K562 (cell line): ENCODE measurements around the gene CYYR1. TPM values are rescaled to one million over a fixed set of nuclear protein-coding genes. Genes with fewer than 3 reads are reported as not detected.

ENCODE experiments used
- ATAC-seq: fragments of 200-7000 bp; cut with Tn5 transposase; 3 replicates; pipeline ENCODE4 v1.9.1; 2020; ENCODE audit warnings: moderate library complexity
- BruUV-seq: library from RNA; stranded (reverse); fragments of 400-500 nt; replicated peaks from 2 replicates; lab custom pipeline; 2021; lab: Mats Ljungman, UMichigan
- CTCF ChIA-PET: fragments of 300-600 bp; formaldehyde crosslinking; extraction: SDS; loops from one replicate; lab custom pipeline; 2021; ENCODE audit warnings: low intra/inter-chr PET ratio; lab: Yijun Ruan, JAX
- POLR2A ChIA-PET: fragments of 300-600, 350-650 bp; sonication (Branson Sonifier 250); formaldehyde crosslinking; extraction: SDS; loops from one replicate; lab custom pipeline; 2021; ENCODE audit warnings: antibody characterized with exemption, inconsistent platforms; lab: Yijun Ruan, JAX
- DNase-seq, 4 experiments: peaks; one replicate each; pipeline versions ENCODE4 v3.0.0 to v3.0.0-alpha.2; 2011 to 2018; ENCODE audit warnings: low spot score in 3 of 4, mixed read lengths in 3 of 4; ENCODE audit errors: extremely low read depth in 1 of 4
- FAIRE-seq: peaks from 2 replicates; lab custom pipeline; 2011; peaks lifted over from hg19 to GRCh38; lab: Jason Lieb, UNC
- H2AFZ ChIP-seq: 2 replicates; pipeline ENCODE4 v1.6.0; 2011; ENCODE audit warnings: low read depth, low read length, control low read depth, inconsistent platforms
- H3K27ac ChIP-seq: fragments of 200-600 bp; 3 replicates; pipeline ENCODE4 v1.8.0; 2011; ENCODE audit warnings: low read depth, mild to moderate bottlenecking, control low read depth, inconsistent platforms, low read length, moderate library complexity, mixed read lengths; ENCODE audit errors: extremely low read depth
- H3K27me3 ChIP-seq, 2 experiments: fragments of 300-600 bp in 1 of 2; 2 replicates in 1 of 2; 3 replicates in 1 of 2; pipeline versions ENCODE4 v1.6.0 to v1.8.0; 2011; ENCODE audit warnings: inconsistent platforms in 2 of 2, low read length in 2 of 2, mild to moderate bottlenecking in 1 of 2, mixed read lengths in 1 of 2, moderate library complexity in 1 of 2; ENCODE audit not compliant: control insufficient read depth in 2 of 2, insufficient read depth in 2 of 2
- H3K36me3 ChIP-seq: fragments of 300-600 bp; 3 replicates; pipeline ENCODE4 v1.8.0; 2011; ENCODE audit warnings: mild to moderate bottlenecking, low read length, inconsistent platforms; ENCODE audit not compliant: control insufficient read depth, insufficient read depth
- H3K4me1 ChIP-seq, 2 experiments: fragments of 200-600 bp in 1 of 2; replicated peaks in 1 of 2; 2 replicates in 1 of 2; 3 replicates in 1 of 2; pipeline versions ENCODE4 v1.5.1 to v1.8.0; 2011; ENCODE audit warnings: inconsistent platforms in 2 of 2, low read length in 2 of 2, mild to moderate bottlenecking in 1 of 2, mixed read lengths in 1 of 2, moderate library complexity in 1 of 2; ENCODE audit not compliant: control insufficient read depth in 2 of 2, insufficient read depth in 2 of 2
- H3K4me2 ChIP-seq: 2 replicates; pipeline ENCODE4 v1.6.1; 2011; ENCODE audit warnings: low read length, control low read depth, inconsistent platforms, mixed read lengths; ENCODE audit not compliant: insufficient read depth
- H3K4me3 ChIP-seq: fragments of 200-600 bp; sonication (generic), shearing (Covaris generic); 2 replicates; pipeline ENCODE4 v1.5.1; 2016; ENCODE audit warnings: control low read depth, inconsistent platforms
- H3K79me2 ChIP-seq: fragments of 200-600 bp; 3 replicates; pipeline ENCODE4 v1.8.0; 2011; ENCODE audit warnings: low read length, inconsistent platforms; ENCODE audit not compliant: control insufficient read depth, insufficient read depth
- H3K9ac ChIP-seq, 2 experiments: 2 replicates each; pipeline versions ENCODE4 v1.6.0 to v1.6.1; 2011; ENCODE audit warnings: low read depth in 2 of 2, low read length in 2 of 2, control low read depth in 1 of 2, inconsistent platforms in 1 of 2, mild to moderate bottlenecking in 1 of 2, mixed read lengths in 1 of 2; ENCODE audit not compliant: insufficient read depth in 1 of 2
- H3K9me1 ChIP-seq: one replicate; pipeline ENCODE4 v1.6.0; 2011; ENCODE audit warnings: inconsistent platforms, mild to moderate bottlenecking, low read length, moderate library complexity; ENCODE audit not compliant: control insufficient read depth, insufficient read depth
- H3K9me3 ChIP-seq: replicated peaks from 2 replicates; pipeline ENCODE4 v1.5.1; 2011; ENCODE audit warnings: low read depth, low read length, inconsistent platforms; ENCODE audit not compliant: control insufficient read depth, insufficient read depth
- H4K20me1 ChIP-seq: replicated peaks from 2 replicates; pipeline ENCODE4 v1.6.1; 2011; ENCODE audit warnings: low read length, inconsistent platforms, mixed read lengths; ENCODE audit not compliant: control insufficient read depth, insufficient read depth
- CBFA2T3 ChIP-seq: fragments of 450-650 bp; IDR thresholded peaks from 2 replicates; pipeline ENCODE4 v1.6.1; 2017
- CLOCK ChIP-seq: fragments of 250-450 bp; sonication (Bioruptor Pico); IDR thresholded peaks from 2 replicates; pipeline ENCODE4 v1.4.0; 2020; ENCODE audit warnings: mild to moderate bottlenecking, moderate library complexity, borderline replicate concordance
- FUS ChIP-seq: fragments of 200-400 bp; formaldehyde crosslinking; optimal IDR thresholded peaks from 2 replicates; pipeline ENCODE3; 2017; ENCODE audit warnings: low read depth, low read length
- GABPB2 ChIP-seq: fragments of 250-450 bp; sonication (Bioruptor Pico); conservative IDR thresholded peaks from 2 replicates; pipeline ENCODE4 v1.5.1; 2021; ENCODE audit warnings: mild to moderate bottlenecking
- POLR2AphosphoS2 ChIP-seq: IDR thresholded peaks from 2 replicates; pipeline ENCODE4 v1.6.1; 2012; ENCODE audit warnings: low read length, improper control_type of control experiment
- RNF219 ChIP-seq: fragments of 250-450 bp; sonication (Bioruptor Pico); IDR thresholded peaks from 2 replicates; pipeline ENCODE4 v1.5.0; 2022; ENCODE audit warnings: mild to moderate bottlenecking
- VEZF1 ChIP-seq: fragments of 200-800 bp; sonication (Bioruptor generic); IDR thresholded peaks from 2 replicates; pipeline ENCODE4 v1.6.1; 2017; ENCODE audit warnings: missing genetic modification characterization, missing compliant biosample characterization
- ZNF41 ChIP-seq: fragments of 250-450 bp; sonication (Bioruptor Pico); conservative IDR thresholded peaks from 2 replicates; pipeline ENCODE4 v1.4.0; 2020; ENCODE audit warnings: mild to moderate bottlenecking
- ZNF507 ChIP-seq: conservative IDR thresholded peaks from 2 replicates; pipeline ENCODE4 v1.6.1; 2017; ENCODE audit warnings: missing genetic modification characterization, missing compliant biosample characterization
- WGBS: fragments of 100-300 bp; shearing (Covaris generic); methylation state at CpG from one replicate; pipeline ENCODE4 v1.1.6; 2016; ENCODE audit warnings: low coverage, mixed read lengths; ENCODE audit not compliant: insufficient coverage; ENCODE audit errors: missing lambda C conversion rate; 5-methylcytosine and 5-hydroxymethylcytosine counted together
- in situ Hi-C: fragments of 300-500 bp; cut with MboI; formaldehyde crosslinking; loops from 4 replicates; pipeline ENCODE4 v1.15.0; 2018; ENCODE audit warnings: inconsistent platforms, mixed read lengths
- intact Hi-C: fragments of 100-400 bp; cut with micrococcal nuclease; formaldehyde crosslinking; loops from 2 replicates; pipeline ENCODE4 v1.14.2; 2022
- polyA plus RNA-seq, 8 experiments: library from polyadenylated mRNA; depleted of rRNA in 4 of 8; stranded (reverse) in 5 of 8; unstranded in 3 of 8; fragments of >200 nt; fragmentation: Nextera tagmentation in 2 of 8; fragmentation: Illumina TruSeq in 1 of 8; extraction: Ambion mirVana in 2 of 8; extraction: Trizol in 1 of 8; gene quantifications; 2 replicates each; pipeline versions ENCODE4 v1.2.1 to v1.2.3, GENCODE V29; 2011 to 2014; ENCODE audit warnings: inconsistent platforms in 1 of 8, missing spikeins in 1 of 8
- total RNA-seq, 7 experiments: library from RNA; depleted of rRNA in 6 of 7; stranded (reverse); fragments of >200 nt in 6 of 7; fragmentation: Illumina TruSeq in 2 of 7; extraction: Trizol in 2 of 7; gene quantifications; 2 replicates each; pipeline versions ENCODE4 v1.2.1 to v1.2.3, GENCODE V29; 2011 to 2021; ENCODE audit warnings: low replicate concordance in 1 of 7

Gene CYYR1
- total and polyA plus RNA-seq, 9 of the 15 experiments (the other 6 are each of a cell fraction or from before 2014, with no cell fraction given): not detected

DNA sequence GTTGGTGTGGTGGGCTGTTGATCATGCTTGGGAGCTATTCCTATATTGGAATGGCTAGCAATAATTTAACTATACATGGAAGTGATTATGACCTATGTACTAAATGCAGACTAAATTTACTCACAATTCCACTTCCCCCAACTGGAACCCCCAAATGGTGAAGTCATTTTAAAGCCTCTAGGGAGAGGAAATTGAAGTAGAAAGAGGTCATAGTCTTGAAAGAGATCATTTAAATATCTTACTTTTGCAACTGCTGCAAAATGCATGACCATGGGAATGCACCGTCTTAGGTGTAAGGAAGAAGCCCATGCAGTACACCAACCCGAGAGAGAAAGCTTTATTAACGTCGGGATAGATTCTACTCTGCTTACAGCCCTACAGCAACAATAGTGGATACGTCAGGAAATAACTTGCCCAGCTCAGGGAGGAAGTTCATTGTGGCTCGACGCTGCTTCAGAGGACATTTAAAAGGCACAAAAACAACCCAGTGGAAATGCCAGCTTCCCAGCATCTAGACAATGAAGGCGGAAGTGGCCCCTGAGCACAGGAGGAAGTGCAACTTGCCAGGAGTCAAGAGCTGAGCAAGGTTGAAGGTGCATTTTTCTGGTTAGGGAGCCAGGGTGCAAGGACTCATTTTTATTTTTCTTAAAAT is 26.5 kb downstream of the CYYR1 start:
- Histone ChIP-seq H3K36me3 (no peaks in the 10 kb centered on the region), H3K4me2 (no peak overlapping the region), H3K4me1 (no peaks in the 10 kb centered on the region), H3K79me2 (no peaks in the 10 kb centered on the region), H3K9me3 (no peaks in the 10 kb centered on the region), H3K4me3 (no peak overlapping the region), H4K20me1 (no peaks in the 10 kb centered on the region), H3K9me1 (no peaks in the 10 kb centered on the region), H3K27me3 (no peaks in the 10 kb centered on the region), H2AFZ (no peak overlapping the region), H3K27ac (no peak overlapping the region), H3K9ac (no peak overlapping the region)
- TF ChIP-seq ZNF507: no peak
- TF ChIP-seq ZNF41: no peak
- no peak for TF ChIP-seq POLR2AphosphoS2
- no peak for TF ChIP-seq VEZF1 (CRISPR knock-in tag)
- TF ChIP-seq FUS: no peak
- no peak for TF ChIP-seq GABPB2 (CRISPR knock-in tag)
- TF ChIP-seq CLOCK (CRISPR knock-in tag): no peak
- no peak for TF ChIP-seq CBFA2T3
- TF ChIP-seq RNF219 (CRISPR knock-in tag): no peak
- in situ Hi-C loops: no loop called here
- ChIA-PET POLR2A (no interaction called here), CTCF (no interaction called here)
- ATAC-seq (no peak), DNase-seq (no peak), FAIRE-seq (no peak)
- no TSS peak for BruUV-seq
- intact Hi-C loops: no loop called here
- 2% methylated on average over 8 of the region's 8 CpGs for whole genome bisulfite sequencing
